Dermis microvascular lymphatic vessel endothelial cell (primary cell): ENCODE results near the gene ANKS1B. TPM values are rescaled to one million over a fixed set of nuclear protein-coding genes. Genes with fewer than 3 reads are reported as not detected.
A peak's percentile ranks its signal among the peaks of the same experiment; 100 is the strongest.

ENCODE experiments used
- DNase-seq, 2 donors: peaks; one replicate each; pipeline versions ENCODE4 v3.0.0 to v3.0.0-alpha.2; 2010; ENCODE audit warnings: low read depth in 2 of 2
- total RNA-seq: library from RNA; depleted of rRNA; stranded (reverse); fragments of >200 nt; gene quantifications from 2 replicates; pipeline ENCODE4 v1.2.1, GENCODE V29; 2014

ANKS1B gene
- total RNA-seq, 1 donor from 2014 or later = 0.13 TPM

GRCh38 chr12:99026332-99027054, 958.2 kb downstream of the ANKS1B start:
- DNase-seq = no peak

DNA sequence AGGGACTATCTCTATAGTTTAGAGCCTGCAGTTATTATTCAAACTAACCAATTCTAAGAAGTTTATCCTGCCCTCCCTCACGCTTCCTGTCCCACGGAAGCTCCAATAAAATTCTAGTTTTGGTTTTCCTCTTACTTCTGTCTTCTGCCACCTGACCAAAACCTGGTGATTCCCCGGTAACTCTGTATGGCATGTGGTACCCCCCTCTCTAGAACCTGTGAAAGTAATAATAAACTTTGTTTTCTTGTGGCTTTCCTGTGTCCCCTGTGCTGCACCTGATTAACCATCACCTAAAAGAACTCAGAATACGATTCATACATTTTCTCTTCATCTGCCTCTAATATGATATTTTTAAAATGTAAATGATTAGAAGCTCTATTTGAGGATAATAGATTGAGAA, 959.9 kb downstream of the ANKS1B start:
- no peak for DNase-seq

- no peak for DNase-seq
Observed at GRCh38 chr12:99024191-99024590, 960.5 kb downstream of the ANKS1B start.

- no peak for DNase-seq
Observed at GRCh38 chr12:99020871-99021270, 963.9 kb downstream of the ANKS1B start.

- DNase-seq = no peak
Observed at GRCh38 chr12:99019798-99020197, 964.9 kb downstream of the ANKS1B start.

DNA sequence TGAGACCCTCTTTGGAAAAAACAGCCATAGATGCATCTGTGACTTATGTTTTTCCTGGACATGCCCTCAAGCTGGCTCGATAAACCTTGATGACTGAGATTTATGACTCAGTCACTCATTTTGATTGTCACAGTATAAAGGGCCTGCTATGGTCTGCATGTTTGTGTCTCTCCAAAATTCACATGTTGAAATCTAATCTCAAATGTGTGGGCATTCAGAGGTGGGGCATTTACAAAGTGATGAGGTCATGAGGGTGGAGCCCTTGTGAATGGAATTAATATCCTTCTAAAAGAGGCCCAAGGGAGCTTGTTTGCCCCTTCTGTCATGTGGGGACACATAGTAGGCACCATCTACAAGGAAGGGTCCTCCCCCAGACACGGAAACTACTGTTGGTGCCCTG, 966.8 kb downstream of the ANKS1B start:
- no peak for DNase-seq

- DNase-seq = no peak
Observed at GRCh38 chr12:99009654-99010296, 975.0 kb downstream of the ANKS1B start.

DNA sequence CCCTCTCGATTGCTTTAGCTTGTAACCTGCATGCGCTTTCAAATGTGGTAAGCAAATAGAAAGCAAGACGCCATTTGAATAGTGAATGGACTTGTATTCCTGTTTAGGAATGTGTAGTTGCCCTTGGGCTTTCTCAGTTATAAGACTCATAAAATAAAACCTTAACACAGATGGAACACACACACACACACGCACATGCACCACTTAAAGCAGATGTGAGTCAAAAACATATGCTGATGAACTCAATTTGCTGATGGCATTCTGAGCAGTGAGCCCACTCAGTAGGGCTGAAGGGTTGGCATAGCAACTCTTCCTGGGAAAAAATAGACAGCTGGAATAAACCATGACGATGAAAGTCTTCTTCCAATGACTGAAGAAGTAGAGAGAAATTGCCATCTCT, 979.1 kb downstream of the ANKS1B start:
- no peak for DNase-seq

DNA sequence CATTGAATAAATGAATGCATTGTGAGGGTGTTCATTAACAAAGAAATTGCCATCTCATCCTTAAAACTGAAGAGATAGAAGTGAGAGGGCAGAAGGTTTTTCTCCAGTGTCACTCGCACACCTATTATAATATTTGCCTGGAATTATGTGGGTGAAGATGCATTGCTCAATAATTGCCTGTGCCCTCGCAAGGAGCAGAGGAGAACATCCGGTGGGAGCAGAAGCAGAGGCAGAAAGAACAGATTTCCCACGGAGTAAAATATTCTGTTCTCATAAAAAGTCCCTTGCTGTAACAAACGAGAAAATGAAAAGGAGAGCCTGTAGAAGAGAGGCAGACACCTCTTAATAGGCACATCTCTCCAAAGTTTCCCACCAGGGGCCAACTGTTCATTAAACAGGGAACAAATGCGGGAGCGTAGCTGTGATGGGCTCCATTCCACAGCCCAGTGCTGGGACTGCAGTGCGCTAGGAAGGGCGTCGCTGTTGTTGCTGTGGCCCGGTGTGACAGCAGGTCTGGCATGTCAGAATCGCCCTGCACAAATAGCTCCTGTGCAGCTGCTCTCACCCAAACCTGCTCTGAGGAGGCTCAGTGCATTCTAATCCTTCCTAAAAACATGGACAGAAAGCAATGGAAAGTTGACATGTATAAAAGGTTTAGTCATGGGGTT, 979.8 kb downstream of the ANKS1B start:
- no peak for DNase-seq

GRCh38 chr12:99002731-99003130, 982.0 kb downstream of the ANKS1B start:
- DNase-seq = no peak

- no peak for DNase-seq
Observed at GRCh38 chr12:99002156-99002555, 982.6 kb downstream of the ANKS1B start.

DNA sequence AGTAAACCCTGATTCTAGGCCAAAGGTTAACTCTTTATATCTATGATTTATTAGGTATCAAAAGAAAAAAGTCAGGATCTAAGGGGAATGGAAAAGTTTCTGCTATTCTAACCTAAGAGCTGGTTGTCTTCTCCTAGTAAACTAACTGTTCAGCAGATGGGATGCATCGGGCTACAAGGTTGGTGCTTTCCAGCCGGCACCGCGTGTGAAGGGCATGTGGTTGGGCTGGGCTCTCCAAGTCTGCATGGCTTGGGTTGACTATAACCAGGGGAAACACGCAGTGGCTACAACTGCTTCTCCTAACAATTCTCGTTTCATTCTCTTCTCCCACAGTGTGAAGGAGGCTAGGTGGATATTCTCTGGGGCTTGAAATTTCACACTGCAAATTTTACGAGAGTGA, 985.2 kb downstream of the ANKS1B start:
- DNase-seq = no peak

- peak; percentile 33 to 44 for DNase-seq
Observed at GRCh38 chr12:98998697-98999299, 985.9 kb downstream of the ANKS1B start.

GRCh38 chr12:98997899-98998298, 986.8 kb downstream of the ANKS1B start:
- no peak for DNase-seq

DNA sequence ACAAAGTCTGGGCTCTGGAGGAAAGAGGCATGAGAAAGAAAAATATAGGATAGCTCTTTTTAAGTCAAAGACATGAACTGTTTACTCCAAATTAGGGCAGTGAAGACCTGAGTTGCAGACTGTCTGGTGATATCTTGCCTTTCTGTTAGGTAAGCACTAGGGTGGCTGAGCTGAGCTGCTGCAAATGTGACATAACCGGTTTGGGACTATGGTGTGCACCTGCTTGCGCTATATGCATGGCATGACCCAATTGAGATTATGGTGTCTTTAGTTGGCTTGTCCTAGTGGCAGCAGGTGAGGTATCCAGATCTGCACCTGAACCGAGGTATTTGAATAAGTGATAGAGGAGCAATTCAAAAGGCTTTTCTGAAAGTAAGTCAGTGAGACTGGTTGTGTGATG, 994.1 kb downstream of the ANKS1B start:
- DNase-seq = no peak

- DNase-seq = no peak
Observed at GRCh38 chr12:98985156-98985555, 999.6 kb downstream of the ANKS1B start.

DNA sequence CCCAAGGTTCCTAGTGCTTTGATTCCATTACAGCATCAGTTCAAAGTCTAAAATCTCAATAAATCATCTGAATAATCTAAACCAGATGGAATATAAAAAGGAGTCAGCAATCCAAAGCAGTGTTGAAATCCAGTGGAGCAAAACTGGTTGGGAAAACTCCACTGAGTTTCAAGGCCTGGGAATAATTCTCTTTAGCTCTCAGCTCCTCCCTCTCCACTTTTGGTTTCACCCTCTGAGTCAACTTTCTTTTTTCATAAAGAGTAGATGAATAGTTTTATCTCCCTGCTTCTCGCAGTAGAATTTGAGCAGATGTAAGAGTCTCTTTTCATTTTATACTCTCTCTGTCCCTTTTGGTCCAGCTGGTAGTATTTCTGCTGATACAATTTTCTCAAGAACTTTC, 1001.1 kb downstream of the ANKS1B start:
- DNase-seq = no peak

DNA sequence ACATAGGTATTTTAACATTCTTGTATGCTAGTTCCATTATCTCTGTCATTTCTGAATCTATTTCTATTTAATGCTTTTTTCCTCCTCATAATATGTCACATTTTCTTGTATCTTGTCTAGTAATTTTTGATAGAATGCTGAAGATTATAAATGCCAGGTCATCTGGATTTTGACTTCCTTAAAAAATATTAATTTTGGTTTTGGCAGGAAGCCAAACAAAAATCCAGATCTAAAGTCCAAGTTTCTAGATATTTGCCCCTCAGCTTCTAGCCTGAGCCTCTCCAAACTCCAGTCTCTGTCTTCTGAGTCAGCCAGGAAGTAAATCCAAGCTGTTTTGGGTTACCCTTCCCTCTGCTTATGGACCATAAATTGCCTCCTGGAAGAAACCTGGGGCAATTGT, 1004.2 kb downstream of the ANKS1B start:
- DNase-seq = no peak

DNA sequence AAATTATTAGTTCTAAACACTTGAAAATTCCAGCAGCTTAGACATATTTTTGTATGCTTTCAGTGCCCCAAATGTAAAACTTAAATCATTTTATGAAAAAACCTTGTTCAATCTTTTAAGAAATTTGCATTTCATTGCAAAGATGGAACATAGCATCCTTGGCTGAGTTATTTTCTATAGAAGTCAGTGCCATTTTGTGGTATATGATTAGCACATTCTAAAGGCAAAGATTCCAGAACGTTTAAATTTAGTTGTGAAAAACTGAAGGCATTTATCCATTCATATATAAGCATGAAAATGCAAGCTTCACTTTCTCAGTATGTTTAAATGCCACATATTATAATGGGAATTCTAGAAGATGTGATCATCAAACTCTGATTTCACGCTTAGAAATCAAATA, 1007.5 kb downstream of the ANKS1B start:
- DNase-seq = no peak

DNA sequence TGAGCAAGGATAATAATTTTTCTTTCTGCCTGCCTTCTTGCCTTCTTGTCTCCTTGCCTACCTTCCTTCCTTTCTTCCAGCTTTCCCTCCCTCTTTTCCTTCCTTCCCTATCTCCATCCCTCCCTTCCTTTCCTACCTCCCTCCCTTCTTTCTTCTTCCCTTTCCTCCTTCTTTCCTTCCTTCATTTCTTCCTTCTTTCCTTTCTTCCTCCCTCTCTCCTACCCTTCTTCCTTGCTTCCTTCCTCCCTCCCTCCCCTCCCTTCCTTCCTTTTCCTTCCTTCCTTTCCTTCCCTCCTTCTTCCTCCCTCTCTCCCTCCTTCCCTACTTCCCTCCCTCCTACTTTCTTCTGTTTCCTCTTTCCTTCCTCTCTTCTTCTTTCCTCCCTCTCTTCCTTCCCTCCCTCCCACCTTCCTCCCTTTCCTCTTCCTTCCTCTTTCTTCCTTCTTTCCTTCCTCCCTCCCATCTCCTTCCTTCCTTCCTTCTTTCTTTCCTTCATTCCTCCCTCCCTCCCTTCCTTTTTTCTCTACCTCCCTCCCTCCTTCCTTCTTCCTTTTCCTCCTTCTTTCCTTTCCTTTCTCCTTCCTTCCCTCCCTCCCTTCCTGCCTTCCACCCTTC, 1009.9 kb downstream of the ANKS1B start:
- no peak for DNase-seq

GRCh38 chr12:98973395-98973794, 1011.3 kb downstream of the ANKS1B start:
- no peak for DNase-seq

GRCh38 chr12:98970950-98971349, 1013.8 kb downstream of the ANKS1B start:
- DNase-seq = no peak
